ENCODE results near the gene OR11H1.
"Not testable (repeated sequence)": the region's sequence is repeated elsewhere in the genome, so short reads cannot be mapped to it uniquely, and the experiment has no call there.

Gene OR11H1

GRCh38 chr22:15527892-15528291 lies at the start of gene OR11H1:
Gene OR11H1 (plus strand): TSS chr22:15528192. CDS start chr22:15528192, 0 bp downstream.
- not testable (repeated sequence) for DNase-seq

- not testable (repeated sequence) for DNase-seq
These were observed 18.0 kb upstream of the OR11H1 start for GRCh38 chr22:15509967-15510366.

DNA sequence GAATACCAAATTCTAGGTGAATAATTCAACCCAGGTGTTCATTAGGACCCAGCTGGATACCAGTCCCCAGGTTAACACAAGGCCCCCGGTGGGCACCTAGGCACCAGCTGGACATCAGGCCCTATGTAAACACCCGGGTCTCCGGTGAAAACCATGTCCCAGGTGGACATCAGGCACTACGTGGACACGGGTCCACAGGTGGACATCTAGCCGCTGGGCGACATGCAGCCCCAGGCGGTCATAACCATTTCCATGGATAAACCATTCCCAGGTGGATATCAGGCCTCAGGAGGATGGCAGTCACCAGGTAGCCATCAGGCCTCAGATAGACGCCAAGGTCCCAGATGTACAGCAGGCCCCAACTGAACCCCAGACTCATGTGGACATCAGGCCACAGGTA lies 12.1 kb upstream of the OR11H1 start:
- DNase-seq = not testable (repeated sequence)

- DNase-seq = not testable (repeated sequence)
These were observed 25.8 kb downstream of the OR11H1 start for GRCh38 chr22:15553767-15554166.

GRCh38 chr22:15563461-15563860 lies 35.5 kb downstream of the OR11H1 start:
- DNase-seq = not testable (repeated sequence)

DNA sequence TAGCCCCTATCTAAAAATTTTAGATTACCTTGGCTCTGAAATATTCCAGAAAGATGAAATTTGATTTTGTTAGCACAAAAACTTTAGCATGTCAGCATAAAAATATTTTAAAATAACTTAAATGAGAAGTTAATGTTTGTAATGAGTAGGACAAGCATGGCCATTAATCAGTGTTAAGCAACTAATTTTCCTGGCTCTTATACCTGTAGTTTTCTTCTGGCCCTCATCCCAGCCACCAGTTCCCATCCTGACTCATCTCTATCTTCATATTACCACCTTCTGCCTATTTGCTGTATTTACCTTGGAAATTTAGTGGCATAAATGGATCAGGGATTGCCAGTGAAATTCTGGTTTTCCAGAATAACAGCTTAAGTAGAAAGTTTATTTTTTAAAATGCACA lies 37.1 kb downstream of the OR11H1 start:
- DNase-seq = not testable (repeated sequence)

Data from stimulated activated naive CD4-positive, alpha-beta T cell treated with Interleukin-2 at 50 U/mL for 16 hours (primary cell).